HG03025 (cell line): Measurements from ENCODE around the gene OSBPL10.
"Not testable (repeated sequence)": the region's sequence is repeated elsewhere in the genome, so short reads cannot be mapped to it uniquely, and the experiment has no call there.

Experiments
- ATAC-seq: cut with Tn5 transposase; IDR thresholded peaks from one replicate; pipeline ENCODE4 v1.9.1; 2021; ENCODE audit warnings: mild to moderate bottlenecking, moderate library complexity; ENCODE audit not compliant: unreplicated experiment, low FRiP score

Gene OSBPL10

GRCh38 chr3:31995026-31995425, 14.0 kb upstream of the OSBPL10 start:
- not testable (repeated sequence) for ATAC-seq

DNA sequence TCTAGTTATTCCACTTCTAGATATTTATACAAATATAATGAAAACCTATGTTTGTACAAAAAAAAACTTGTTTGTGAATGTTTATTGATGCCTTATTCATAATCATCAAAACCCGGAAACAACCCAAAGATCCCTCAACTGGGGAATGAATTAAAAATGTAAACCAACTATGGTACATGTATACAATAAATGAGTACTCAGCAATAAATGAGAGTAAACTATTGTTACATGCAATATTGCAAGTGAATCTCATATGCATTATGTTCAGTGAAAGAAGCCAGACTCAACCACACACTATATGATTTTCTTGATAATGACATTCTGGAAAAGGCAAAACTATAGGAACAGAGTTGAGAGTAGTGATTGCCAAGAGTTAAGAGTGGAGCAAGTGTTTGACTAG, 12.8 kb upstream of the OSBPL10 start:
- no peak for ATAC-seq

DNA sequence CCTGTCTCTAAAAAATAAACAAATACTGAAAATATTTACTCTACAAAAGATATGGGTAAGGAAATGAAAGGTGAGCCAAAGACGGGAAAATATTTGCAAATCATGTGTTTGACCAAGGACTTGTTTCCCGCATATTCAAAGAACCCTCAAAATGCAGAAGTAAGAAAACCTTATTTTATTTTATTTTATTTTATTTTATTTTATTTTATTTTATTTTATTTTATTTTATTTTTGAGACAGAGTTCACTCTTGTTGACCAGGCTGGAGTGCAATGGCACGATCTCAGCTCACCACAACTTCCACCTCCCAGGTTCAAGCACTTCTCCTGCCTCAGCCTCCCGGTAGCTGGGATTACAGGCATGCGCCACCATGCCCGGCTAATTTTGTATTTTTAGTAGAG, 11.9 kb upstream of the OSBPL10 start:
- ATAC-seq = not testable (repeated sequence)

DNA sequence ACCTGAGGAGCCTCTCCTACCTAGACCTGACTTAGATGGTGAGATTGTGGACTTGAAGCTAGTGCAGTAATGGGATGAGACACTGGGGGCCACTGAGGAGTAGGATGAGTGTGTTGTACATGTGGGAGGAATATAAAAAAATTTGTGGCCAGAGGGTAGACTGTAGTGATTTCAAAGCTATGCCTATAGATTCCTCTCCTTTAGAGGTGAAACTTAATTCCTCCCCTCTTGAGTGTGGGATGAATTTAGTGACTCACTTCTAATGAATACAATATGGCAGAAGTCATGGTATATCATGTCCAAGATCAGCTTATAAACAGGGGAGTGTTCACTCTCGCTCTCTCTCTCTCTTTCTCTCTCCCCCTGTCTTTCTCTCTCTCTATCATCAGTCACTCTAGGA, 7.2 kb upstream of the OSBPL10 start:
- ATAC-seq = no peak

GRCh38 chr3:31985831-31986230, 4.8 kb upstream of the OSBPL10 start:
- ATAC-seq = no peak

- ATAC-seq = no peak
Measured at GRCh38 chr3:31984321-31984720, 3.3 kb upstream of the OSBPL10 start.

DNA sequence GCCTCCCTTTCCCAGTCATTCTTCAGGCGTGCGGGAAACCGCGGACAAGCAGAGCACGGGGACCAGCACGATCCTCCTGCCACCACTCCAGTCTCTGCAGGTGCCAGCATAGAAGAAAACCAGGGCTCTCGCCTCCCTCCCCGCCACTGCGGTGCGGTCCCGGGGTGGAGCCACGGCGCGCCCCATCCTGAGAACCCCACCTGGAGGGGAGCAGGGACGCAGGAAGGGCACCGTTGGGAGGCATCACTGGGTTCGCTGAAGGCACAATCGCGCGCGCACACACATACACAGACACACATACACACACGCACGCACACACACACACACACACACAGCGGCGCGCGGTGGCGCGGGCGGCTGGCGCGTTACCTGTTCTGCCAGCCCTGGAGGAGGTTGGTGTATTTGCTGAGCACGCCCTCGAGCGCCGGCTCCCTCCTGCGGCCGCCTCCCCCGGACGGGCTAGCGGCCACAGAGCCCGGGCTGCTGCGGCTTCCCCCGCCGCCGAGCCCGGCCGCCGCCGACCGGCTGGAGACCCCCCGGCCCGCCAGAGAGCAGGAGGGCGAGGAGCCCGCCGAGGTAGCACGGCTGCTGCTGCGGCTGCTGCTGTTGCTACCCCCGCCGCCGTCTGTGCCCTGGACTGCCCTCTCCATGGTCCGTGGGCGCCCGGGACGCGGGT, 394 bp downstream of the OSBPL10 start:
- ATAC-seq = peak; percentile 42

- ATAC-seq = peak; percentile 44
Measured at GRCh38 chr3:31979001-31979697, 1.9 kb downstream of the OSBPL10 start.

DNA sequence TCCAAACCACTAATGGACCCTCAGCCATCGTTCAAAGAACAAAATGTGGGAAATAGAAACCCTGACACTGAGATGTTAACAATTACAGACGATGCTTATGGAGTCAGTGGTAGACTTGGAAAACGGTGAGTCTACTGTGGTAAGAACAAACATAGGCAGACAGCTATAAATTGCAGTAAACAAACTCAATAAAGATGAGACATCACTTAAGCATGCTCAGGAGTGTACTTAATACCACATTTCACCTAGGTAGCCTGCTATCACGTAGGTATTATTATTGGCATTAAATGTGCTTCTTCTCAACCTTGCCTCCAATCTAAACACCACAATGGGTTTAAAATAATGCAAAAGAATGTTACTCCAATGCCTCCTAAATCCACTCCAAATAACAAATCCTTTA, 2.5 kb downstream of the OSBPL10 start:
- no peak for ATAC-seq

- no peak for ATAC-seq
Measured at GRCh38 chr3:31977736-31978135, 3.3 kb downstream of the OSBPL10 start.

DNA sequence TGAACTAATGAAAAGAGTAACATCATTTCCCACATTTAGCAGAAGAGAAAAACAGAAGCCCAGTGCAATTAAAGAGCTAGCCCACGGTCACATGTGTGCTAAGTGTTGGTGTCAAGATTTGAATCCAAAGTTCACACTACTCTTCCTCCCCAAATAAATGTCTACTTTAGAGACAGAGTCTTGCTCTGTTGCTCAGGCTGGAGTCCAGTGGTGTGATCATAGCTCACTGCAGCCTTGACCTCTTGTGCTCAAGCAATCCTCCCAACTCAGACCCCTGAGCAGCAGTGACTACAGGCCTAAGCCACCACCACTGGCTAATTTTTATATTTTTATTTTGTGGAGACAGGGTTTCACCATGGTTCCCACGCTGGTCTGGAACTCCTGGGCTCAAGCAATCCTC, 4.8 kb downstream of the OSBPL10 start:
- ATAC-seq = no peak

DNA sequence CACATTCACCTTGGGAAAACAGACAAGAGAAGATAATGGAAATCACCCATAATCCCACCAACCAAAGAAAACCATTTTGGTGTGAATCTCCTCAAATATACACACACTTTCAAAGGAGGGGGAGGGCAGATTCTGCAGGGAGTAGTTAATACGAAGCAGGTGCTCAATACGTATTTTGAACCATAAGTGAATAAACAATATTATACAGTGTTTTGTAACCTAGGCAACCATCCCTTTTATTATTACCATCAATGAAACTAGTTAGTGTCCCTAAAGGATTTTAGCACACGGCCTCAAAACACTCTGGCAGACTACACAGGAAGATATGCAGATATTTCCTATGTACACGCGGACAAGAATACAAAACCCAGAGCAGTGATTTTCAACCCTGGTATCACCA, 6.1 kb downstream of the OSBPL10 start:
- ATAC-seq = no peak

DNA sequence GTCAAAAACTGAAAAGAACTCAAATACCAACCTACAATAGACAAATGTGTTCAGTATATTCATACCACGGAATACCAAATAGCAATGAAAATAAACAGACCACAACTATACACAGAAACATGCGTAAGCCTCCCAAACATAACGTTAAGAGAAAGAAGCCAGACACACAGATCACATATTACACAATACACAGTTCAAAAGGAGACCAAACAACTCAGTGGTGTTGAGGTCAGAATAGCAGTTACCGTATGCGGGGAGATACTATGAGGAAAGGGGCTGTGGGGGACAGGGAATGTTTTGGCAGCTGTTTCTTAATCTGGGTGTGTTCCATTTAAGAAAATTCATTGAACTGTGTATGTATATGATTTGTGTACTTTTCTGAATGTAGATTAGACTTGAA, 6.6 kb downstream of the OSBPL10 start:
- ATAC-seq = no peak

GRCh38 chr3:31973837-31974236, 7.2 kb downstream of the OSBPL10 start:
- ATAC-seq = no peak

GRCh38 chr3:31973081-31973480, 8.0 kb downstream of the OSBPL10 start:
- ATAC-seq = no peak

- ATAC-seq = no peak
Measured at GRCh38 chr3:31971607-31972006, 9.5 kb downstream of the OSBPL10 start.

GRCh38 chr3:31968927-31969418, 12.1 kb downstream of the OSBPL10 start:
- no peak for ATAC-seq

DNA sequence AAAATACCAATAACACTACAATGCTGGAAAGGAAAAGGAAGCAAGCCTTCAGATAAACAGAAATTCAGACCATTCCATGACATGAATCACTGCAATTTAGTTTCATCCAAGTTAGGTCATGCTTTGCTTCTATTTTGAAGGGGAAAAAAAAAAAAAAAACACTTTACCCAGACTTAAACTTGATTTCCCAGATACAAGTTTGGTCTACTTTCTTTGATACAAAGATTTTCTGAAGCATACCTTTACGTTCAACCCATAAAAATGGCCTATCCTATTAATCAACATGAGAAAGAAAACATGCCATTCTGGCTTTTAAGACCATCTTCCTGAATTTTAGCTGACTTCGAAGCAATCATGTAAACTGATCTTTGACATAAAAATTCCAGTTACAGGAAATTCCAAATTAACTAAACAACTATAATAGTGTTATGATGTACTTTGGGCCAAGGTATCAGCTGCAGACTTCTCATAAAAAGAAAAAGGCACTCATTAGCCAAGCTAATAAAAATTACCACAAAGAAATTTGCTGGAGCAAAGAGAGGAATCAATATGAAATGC, 12.6 kb downstream of the OSBPL10 start:
- no peak for ATAC-seq

- no peak for ATAC-seq
Measured at GRCh38 chr3:31967592-31967991, 13.5 kb downstream of the OSBPL10 start.

GRCh38 chr3:31966978-31967591, 14.0 kb downstream of the OSBPL10 start:
- no peak for ATAC-seq

GRCh38 chr3:31962801-31963205, 18.3 kb downstream of the OSBPL10 start:
- no peak for ATAC-seq
